ENCODE data around the gene OR10A3.
A peak's percentile ranks its signal among the peaks of the same experiment; 100 is the strongest.

The OR10A3 gene

GRCh38 chr11:7944123-7944522 lies 2.6 kb upstream of the OR10A3 start:
- no peak for TF ChIP-seq CTCF (IDR thresholded peaks at IDR 0.05; ENCODE audit: control insufficient read depth, extremely low read depth, insufficient read depth)
- no peak for DNase-seq (ENCODE audit: low read depth)
- no peak overlapping the region for H3K4me3 ChIP-seq (ENCODE audit: low read depth, low read length)

GRCh38 chr11:7941146-7941545 lies 362 bp downstream of the OR10A3 start:
- no peak for TF ChIP-seq CTCF (IDR thresholded peaks at IDR 0.05; ENCODE audit: control insufficient read depth, extremely low read depth, insufficient read depth)
- H3K4me3 ChIP-seq (ENCODE audit: low read depth, low read length), result no peak overlapping the region
- no peak for DNase-seq (ENCODE audit: low read depth)

- TF ChIP-seq CTCF (IDR thresholded peaks at IDR 0.05; ENCODE audit: control insufficient read depth, extremely low read depth, insufficient read depth), result no peak
- no peak overlapping the region for H3K4me3 ChIP-seq (ENCODE audit: low read depth, low read length)
- DNase-seq (ENCODE audit: low read depth), result peak; percentile 32
Observed at GRCh38 chr11:7936615-7937014, 4.9 kb downstream of the OR10A3 start.

- DNase-seq (ENCODE audit: low read depth), result no peak
- TF ChIP-seq CTCF (IDR thresholded peaks at IDR 0.05; ENCODE audit: control insufficient read depth, extremely low read depth, insufficient read depth), result no peak
- no peak within 1 kb of the TSS for H3K4me3 ChIP-seq (ENCODE audit: low read depth, low read length)
Observed at GRCh38 chr11:7931168-7931567, 10.3 kb downstream of the OR10A3 start, which contains the start of gene OR10A6. OR10A6 (minus strand) TSS chr11:7931268; CDS start chr11:7928662, 2,606 bp downstream.

GRCh38 chr11:7927635-7928034 lies 13.9 kb downstream of the OR10A3 start:
- DNase-seq (ENCODE audit: low read depth), result no peak
- TF ChIP-seq CTCF (IDR thresholded peaks at IDR 0.05; ENCODE audit: control insufficient read depth, extremely low read depth, insufficient read depth), result no peak
- H3K4me3 ChIP-seq (ENCODE audit: low read depth, low read length), result no peak overlapping the region

- TF ChIP-seq CTCF (IDR thresholded peaks at IDR 0.05; ENCODE audit: control insufficient read depth, extremely low read depth, insufficient read depth), result no peak
- DNase-seq (ENCODE audit: low read depth), result no peak
Observed at GRCh38 chr11:7924536-7924935, 17.0 kb downstream of the OR10A3 start.

GRCh38 chr11:7918141-7918540 lies 23.4 kb downstream of the OR10A3 start:
- no peak for TF ChIP-seq CTCF (IDR thresholded peaks at IDR 0.05; ENCODE audit: control insufficient read depth, extremely low read depth, insufficient read depth)
- no peak overlapping the region for H3K4me3 ChIP-seq (ENCODE audit: low read depth, low read length)
- no peak for DNase-seq (ENCODE audit: low read depth)

More at GRCh38 chr11:7924536-7924935, 17.0 kb downstream of the OR10A3 start:
- no peak overlapping the region for H3K4me3 ChIP-seq (ENCODE audit: low read depth, low read length)

All from LNCaP clone FGC (cell line).